ENCODE data around the gene TGM4.
A peak's percentile ranks its signal among the peaks of the same experiment; 100 is the strongest.

DNA sequence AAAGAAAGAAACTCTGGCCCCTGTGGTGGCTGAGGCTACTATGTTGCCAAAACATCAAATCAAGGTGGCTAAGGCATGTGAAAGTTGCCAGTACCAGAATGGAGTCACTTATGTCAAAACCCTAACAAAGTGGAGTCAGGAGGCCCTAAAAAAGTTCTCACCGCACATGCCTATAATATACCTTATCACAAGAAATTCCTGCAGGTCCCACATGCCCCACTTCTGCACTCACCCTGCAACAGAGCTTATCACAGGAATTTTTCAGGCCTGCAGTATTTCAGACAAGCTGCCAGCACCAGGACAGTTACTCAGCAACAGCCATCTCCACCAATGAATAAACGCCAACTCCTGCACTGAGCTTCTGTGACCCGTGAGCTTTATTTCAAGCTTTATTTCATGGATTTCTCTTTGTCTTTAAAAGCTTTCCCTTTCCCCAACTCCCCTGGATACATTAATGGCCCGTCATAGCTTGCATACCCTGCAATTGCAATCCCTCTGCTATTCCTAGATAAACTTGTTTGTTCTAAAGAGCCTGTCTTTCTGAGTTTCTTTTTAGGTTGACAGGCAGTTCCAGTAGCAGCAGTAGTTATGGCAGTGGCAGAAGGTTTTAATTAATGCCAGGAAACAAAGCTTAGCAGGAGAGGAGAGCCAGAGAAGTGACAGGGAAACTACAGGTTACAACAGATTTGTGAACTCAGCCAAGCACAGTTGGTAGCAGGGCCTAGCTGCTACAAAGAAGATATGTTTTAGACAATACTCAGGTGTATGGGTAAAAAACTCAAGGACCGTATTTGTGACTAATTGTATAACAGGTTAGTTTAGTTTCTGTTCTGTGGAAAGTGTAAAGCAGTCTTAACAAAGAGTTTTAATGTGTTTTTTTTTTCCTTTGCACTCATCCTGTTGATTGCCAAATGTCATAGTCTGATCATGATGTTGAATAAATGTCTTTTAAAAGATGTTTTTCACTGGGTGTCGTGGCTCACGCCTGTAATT lies 28.6 kb upstream of the TGM4 start:
- TF ChIP-seq, protein P1, sequence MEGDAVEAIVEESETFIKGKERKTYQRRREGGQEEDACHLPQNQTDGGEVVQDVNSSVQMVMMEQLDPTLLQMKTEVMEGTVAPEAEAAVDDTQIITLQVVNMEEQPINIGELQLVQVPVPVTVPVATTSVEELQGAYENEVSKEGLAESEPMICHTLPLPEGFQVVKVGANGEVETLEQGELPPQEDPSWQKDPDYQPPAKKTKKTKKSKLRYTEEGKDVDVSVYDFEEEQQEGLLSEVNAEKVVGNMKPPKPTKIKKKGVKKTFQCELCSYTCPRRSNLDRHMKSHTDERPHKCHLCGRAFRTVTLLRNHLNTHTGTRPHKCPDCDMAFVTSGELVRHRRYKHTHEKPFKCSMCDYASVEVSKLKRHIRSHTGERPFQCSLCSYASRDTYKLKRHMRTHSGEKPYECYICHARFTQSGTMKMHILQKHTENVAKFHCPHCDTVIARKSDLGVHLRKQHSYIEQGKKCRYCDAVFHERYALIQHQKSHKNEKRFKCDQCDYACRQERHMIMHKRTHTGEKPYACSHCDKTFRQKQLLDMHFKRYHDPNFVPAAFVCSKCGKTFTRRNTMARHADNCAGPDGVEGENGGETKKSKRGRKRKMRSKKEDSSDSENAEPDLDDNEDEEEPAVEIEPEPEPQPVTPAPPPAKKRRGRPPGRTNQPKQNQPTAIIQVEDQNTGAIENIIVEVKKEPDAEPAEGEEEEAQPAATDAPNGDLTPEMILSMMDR (IDR thresholded peaks at IDR 0.05), result no peak
- no peak for TF ChIP-seq POLR2A (IDR thresholded peaks at IDR 0.05; ENCODE audit: low read depth)
- no peak for TF ChIP-seq EP300 (IDR thresholded peaks at IDR 0.05)
- peak in 1 of 2 donors; percentile 36 for TF ChIP-seq POLR2AphosphoS5 (IDR thresholded peaks at IDR 0.05)

All from esophagus muscularis mucosa (tissue), 4 donors.